ENCODE measurements around the gene TNS3.

DNA sequence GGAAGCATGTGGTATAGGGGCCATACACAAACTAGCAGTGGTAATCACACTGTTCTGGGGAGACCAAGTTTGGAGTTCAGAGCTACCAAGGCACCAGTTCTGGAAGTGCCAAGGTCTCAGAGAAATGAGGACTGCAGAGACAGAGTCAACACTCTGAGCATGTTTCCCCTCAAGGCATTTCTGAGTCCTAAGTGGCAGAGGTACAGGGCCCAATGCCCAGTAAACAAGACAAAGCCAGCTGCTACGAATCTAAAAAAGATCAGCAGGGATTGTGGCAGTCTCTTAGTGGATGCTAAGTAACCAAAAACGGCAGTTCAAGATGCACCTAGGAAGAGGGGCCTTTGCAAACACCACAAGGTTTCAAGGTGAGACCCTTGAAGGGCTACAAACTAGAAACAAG, 271.9 kb downstream of the TNS3 start:
- TF ChIP-seq, protein P1, sequence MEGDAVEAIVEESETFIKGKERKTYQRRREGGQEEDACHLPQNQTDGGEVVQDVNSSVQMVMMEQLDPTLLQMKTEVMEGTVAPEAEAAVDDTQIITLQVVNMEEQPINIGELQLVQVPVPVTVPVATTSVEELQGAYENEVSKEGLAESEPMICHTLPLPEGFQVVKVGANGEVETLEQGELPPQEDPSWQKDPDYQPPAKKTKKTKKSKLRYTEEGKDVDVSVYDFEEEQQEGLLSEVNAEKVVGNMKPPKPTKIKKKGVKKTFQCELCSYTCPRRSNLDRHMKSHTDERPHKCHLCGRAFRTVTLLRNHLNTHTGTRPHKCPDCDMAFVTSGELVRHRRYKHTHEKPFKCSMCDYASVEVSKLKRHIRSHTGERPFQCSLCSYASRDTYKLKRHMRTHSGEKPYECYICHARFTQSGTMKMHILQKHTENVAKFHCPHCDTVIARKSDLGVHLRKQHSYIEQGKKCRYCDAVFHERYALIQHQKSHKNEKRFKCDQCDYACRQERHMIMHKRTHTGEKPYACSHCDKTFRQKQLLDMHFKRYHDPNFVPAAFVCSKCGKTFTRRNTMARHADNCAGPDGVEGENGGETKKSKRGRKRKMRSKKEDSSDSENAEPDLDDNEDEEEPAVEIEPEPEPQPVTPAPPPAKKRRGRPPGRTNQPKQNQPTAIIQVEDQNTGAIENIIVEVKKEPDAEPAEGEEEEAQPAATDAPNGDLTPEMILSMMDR (IDR thresholded peaks at IDR 0.05), result no peak
- no peak for TF ChIP-seq POLR2A (IDR thresholded peaks at IDR 0.05)
